ENCODE measurements around the gene CYB561.

DNA sequence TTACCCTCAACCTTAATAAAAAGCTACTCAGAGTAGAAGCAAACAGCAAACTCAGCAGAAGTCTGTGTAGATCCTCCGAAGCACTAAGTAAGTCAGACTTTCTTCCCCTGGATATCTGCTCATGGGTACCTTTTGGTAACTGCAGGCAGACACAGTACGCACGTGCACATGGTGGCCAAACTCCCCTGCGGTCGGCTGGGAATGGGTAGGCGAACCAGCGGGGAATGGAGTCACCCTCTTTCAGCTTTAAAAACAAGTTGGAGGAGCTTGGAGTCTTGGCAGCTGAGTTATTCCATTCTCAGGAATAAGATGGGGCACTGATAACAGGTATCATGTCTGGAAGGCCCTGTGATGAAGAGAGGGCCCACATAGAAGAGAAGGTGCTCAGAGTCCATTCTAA is 16.3 kb downstream of the CYB561 start:
- TF ChIP-seq, protein P1, sequence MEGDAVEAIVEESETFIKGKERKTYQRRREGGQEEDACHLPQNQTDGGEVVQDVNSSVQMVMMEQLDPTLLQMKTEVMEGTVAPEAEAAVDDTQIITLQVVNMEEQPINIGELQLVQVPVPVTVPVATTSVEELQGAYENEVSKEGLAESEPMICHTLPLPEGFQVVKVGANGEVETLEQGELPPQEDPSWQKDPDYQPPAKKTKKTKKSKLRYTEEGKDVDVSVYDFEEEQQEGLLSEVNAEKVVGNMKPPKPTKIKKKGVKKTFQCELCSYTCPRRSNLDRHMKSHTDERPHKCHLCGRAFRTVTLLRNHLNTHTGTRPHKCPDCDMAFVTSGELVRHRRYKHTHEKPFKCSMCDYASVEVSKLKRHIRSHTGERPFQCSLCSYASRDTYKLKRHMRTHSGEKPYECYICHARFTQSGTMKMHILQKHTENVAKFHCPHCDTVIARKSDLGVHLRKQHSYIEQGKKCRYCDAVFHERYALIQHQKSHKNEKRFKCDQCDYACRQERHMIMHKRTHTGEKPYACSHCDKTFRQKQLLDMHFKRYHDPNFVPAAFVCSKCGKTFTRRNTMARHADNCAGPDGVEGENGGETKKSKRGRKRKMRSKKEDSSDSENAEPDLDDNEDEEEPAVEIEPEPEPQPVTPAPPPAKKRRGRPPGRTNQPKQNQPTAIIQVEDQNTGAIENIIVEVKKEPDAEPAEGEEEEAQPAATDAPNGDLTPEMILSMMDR (IDR thresholded peaks at IDR 0.05): no peak
- no peak for TF ChIP-seq POLR2A (IDR thresholded peaks at IDR 0.05)
